GM12872 (cell line): ENCODE data around the gene AOPEP.

Experiments
- TF ChIP-seq, protein P1 (sequence below): IDR thresholded peaks from 3 replicates; pipeline ENCODE4 v1.5.1; 2011; ENCODE audit warnings: low read depth, mild to moderate bottlenecking, low read length, moderate library complexity; ENCODE audit not compliant: insufficient read depth

The AOPEP gene

DNA sequence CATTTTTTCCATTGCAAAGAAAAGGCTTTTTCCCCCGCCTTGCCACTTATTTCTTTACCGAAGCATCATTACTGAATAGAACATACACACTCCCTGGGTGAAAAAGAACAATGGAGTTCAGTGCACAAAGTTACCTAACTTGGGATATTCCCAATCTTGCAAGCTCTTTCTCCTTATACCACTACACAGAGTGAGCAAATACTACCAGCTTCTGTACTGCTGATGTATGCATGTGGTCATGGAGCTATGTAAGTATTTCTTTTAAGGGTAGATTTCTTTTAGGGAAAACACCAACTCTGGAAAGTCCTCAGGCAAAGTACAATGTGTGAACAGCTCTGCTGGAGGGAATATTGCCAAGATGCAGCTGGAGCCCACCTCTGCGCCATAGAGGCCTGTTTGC lies 81.1 kb downstream of the AOPEP start:
- TF ChIP-seq, protein P1, sequence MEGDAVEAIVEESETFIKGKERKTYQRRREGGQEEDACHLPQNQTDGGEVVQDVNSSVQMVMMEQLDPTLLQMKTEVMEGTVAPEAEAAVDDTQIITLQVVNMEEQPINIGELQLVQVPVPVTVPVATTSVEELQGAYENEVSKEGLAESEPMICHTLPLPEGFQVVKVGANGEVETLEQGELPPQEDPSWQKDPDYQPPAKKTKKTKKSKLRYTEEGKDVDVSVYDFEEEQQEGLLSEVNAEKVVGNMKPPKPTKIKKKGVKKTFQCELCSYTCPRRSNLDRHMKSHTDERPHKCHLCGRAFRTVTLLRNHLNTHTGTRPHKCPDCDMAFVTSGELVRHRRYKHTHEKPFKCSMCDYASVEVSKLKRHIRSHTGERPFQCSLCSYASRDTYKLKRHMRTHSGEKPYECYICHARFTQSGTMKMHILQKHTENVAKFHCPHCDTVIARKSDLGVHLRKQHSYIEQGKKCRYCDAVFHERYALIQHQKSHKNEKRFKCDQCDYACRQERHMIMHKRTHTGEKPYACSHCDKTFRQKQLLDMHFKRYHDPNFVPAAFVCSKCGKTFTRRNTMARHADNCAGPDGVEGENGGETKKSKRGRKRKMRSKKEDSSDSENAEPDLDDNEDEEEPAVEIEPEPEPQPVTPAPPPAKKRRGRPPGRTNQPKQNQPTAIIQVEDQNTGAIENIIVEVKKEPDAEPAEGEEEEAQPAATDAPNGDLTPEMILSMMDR, result no peak

DNA sequence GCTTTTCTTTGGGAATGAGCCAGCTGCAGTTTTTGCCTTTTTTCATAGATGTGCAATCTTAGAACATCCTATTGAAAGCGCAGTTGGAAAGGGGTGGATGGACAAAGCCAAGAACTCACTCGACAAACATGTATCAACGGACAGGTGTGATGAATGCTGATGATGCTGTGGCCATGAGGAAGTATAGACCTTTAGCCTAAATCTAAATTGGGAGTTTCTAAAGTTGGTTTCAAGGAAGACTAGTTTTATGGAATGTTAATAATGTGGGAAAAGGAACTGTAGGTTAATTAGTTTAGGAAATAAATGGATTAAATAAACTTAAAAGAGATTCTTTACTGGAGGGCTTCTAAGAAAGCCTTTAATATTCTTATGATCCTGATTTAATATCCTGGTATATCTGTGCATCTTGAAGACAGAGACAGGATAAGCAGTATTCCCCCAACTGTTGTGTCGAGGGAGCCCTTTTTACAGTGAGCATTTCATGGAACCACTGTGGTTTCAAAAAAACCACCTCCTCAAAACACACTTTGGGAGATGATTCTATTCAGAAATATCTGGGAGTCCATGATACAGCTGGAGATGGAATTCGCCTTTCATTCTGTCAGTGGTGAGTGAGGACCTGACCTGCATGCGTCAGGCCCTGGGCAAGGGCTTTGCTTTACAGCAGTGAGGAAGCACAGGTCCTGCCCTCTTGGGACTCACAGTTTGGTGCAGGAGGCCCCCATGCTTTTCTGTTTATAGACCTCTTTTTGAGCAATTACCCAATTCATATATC lies 82.6 kb downstream of the AOPEP start:
- TF ChIP-seq, protein P1, result no peak

DNA sequence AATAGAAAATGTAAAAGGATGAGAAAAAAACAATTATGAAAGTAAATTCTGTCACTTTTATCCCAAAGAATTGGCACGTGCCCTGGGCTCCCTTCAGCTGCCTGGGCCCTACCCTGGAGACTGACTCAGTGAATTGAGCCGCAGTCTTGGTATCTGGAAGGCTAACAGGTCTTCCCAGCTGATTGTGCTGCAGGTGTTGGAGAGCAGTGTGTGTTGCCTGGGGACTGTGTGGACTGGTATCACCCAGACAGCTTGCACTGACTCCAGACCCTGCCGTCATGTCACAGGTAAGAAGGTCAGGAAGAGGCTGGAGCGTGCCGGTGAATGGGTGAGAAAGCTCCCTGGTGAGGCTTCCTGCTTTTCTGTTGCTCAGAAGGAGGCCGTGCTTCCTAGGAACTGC lies 83.3 kb downstream of the AOPEP start:
- TF ChIP-seq, protein P1, result no peak

DNA sequence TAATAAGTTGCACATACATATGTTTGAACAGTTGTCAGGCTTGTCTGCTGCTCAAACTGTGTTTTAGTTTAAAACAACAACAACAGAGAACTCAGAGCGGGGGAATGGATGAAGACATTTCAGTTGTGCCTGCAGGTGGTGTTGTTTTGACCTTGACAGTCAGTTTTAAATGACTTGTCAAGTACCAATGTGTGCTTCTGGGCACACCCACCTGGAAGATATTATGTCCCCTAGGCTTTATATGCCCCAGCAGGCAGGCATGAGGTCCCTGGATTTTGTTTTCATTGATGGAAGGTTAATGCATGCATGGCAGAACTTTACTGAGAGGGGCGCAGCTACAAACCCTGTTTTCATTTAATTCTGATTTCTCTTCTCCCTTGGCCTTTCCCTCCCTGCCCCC lies 84.6 kb downstream of the AOPEP start:
- TF ChIP-seq, protein P1, result no peak

DNA sequence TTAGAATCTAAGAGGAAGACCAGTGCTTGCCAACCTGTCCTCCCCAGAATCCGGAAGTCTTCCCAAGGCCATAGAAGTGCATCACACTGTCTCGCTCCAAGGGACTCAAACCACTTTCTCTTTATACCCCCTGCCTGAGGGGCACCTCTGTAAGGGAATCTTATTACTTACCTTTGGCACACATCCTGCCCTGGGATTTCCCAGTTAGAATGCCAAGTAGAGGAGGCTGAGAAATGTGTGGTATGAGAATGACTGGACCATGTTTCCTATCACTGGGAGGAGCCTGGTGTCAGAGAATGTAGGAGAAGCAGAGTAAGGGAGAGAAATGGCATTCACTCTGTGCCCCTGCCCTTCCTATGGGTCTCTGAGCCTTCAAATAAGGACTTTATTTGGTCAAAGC lies 85.8 kb downstream of the AOPEP start:
- TF ChIP-seq, protein P1, result no peak

DNA sequence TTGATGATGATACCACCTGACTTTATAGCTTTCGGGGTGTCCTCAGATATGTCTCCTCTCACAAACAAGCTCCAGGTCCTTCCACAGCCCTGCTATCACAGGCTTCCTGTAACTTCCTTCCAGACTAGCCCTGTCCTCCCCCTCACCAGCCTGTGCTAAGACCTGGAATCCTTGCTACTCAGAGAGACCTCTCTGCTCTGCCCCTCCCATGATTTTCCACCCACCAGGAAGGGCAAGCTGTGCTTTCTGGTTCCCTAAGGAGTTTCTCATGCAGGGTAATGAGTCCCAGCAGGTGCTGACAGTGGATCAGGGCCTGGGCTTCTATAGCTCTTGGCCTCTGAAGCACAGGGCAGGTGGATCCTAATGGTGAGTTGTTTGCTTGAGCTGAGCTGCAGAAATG lies 86.9 kb downstream of the AOPEP start:
- TF ChIP-seq, protein P1, result no peak

DNA sequence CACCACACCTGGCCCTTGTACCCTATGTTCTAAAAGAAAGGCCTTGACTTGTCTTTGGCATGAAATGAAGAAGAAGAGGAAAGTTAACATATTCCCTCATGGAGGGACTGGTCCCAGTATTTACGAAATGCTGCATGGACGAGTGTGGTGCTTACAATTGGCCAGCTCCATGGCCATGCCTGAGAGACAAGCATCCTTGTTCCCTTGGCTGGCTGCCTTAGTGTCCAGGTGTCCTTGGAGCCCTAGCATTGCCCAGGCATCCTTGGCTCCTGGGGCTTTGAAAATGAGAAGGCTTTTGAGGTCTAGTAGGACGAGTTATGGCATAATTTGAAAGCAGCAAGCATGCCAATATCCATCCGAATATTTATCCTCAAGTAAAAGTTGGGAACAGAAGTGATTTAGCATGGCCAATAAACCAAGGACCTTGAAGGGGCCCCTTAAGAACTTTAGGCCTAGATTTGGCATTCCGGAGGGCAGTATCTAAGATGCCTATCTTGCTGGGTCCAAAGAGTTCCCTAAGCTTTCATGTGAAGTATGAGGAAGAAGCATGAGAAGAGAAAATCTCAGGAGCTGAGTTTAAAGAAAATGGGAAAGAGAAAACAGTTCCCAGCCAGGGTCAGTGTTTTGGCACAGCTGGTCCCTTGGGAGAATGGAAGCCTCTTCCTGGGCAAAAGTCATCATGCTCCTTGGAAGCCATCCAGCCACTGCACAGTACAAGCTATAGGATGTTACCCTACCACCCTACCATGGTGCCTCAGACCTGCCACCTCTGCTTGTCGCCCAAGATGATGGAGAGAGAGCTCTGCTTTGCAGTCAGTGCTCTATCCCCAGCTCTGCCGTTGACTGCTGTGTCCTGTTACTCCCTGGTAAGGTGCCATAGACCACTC lies 91.0 kb downstream of the AOPEP start:
- TF ChIP-seq, protein P1, result no peak
